HS-5 (cell line): ENCODE results near the gene BBS9.

ENCODE experiments used
- DNase-seq: peaks from one replicate; pipeline ENCODE4 v3.0.0-alpha.2; 2012; ENCODE audit warnings: low read depth

The BBS9 gene

GRCh38 chr7:33612442-33612841 is 483.1 kb downstream of the BBS9 start:
- no peak for DNase-seq

GRCh38 chr7:33614357-33615117 is 485.2 kb downstream of the BBS9 start:
- no peak for DNase-seq

- no peak for DNase-seq
Measured at GRCh38 chr7:33616752-33617151, 487.4 kb downstream of the BBS9 start.

GRCh38 chr7:33619264-33619663 is 489.9 kb downstream of the BBS9 start:
- no peak for DNase-seq

- DNase-seq = peak; percentile 22
Measured at GRCh38 chr7:33623267-33623666, 493.9 kb downstream of the BBS9 start.

- DNase-seq = no peak
Measured at GRCh38 chr7:33624215-33624614, 494.9 kb downstream of the BBS9 start.

GRCh38 chr7:33626869-33627268 is 497.5 kb downstream of the BBS9 start:
- no peak for DNase-seq

GRCh38 chr7:33627741-33628140 is 498.4 kb downstream of the BBS9 start:
- no peak for DNase-seq

GRCh38 chr7:33628894-33629293 is 499.5 kb downstream of the BBS9 start:
- DNase-seq = no peak

GRCh38 chr7:33630359-33630758 is 501.0 kb downstream of the BBS9 start:
- DNase-seq = no peak

- DNase-seq = no peak
Measured at GRCh38 chr7:33632322-33632721, 503.0 kb downstream of the BBS9 start.

GRCh38 chr7:33632840-33633525 is 503.6 kb downstream of the BBS9 start:
- DNase-seq = no peak

GRCh38 chr7:33634606-33635005 is 505.2 kb downstream of the BBS9 start:
- no peak for DNase-seq

- DNase-seq = no peak
Measured at GRCh38 chr7:33636359-33636758, 507.0 kb downstream of the BBS9 start.

- no peak for DNase-seq
Measured at GRCh38 chr7:33639552-33640197, 510.3 kb downstream of the BBS9 start.

- no peak for DNase-seq
Measured at GRCh38 chr7:33640741-33641140, 511.4 kb downstream of the BBS9 start.

GRCh38 chr7:33642312-33642711 is 512.9 kb downstream of the BBS9 start:
- no peak for DNase-seq

- DNase-seq = no peak
Measured at GRCh38 chr7:33643530-33643929, 514.2 kb downstream of the BBS9 start.

- DNase-seq = no peak
Measured at GRCh38 chr7:33644489-33644888, 515.1 kb downstream of the BBS9 start.

- no peak for DNase-seq
Measured at GRCh38 chr7:33645104-33645503, 515.7 kb downstream of the BBS9 start.

- no peak for DNase-seq
Measured at GRCh38 chr7:33646166-33646565, 516.8 kb downstream of the BBS9 start.

- no peak for DNase-seq
Measured at GRCh38 chr7:33646891-33647391, 517.6 kb downstream of the BBS9 start.
